Measurements from ENCODE around the gene LRP10.

Gene LRP10

GRCh38 chr14:22887990-22888378 lies 16.4 kb downstream of the LRP10 start:
- no peak for DNase-seq
- Mint-ChIP-seq H3K27me3 (ENCODE audit: low read depth, poor library complexity) (peaks cover 4% of the 10 kb centered on the region), H3K4me1 (peaks cover 66% of the 10 kb centered on the region), H3K9me3 (no peaks in the 10 kb centered on the region), H3K4me3 (peak overlapping the region; percentile 94), H3K27ac (no peak overlapping the region), H3K36me3 (ENCODE audit: low read depth) (peaks cover 4% of the 10 kb centered on the region)
- TF ChIP-seq CTCF (IDR thresholded peaks at IDR 0.05), result no peak

DNA sequence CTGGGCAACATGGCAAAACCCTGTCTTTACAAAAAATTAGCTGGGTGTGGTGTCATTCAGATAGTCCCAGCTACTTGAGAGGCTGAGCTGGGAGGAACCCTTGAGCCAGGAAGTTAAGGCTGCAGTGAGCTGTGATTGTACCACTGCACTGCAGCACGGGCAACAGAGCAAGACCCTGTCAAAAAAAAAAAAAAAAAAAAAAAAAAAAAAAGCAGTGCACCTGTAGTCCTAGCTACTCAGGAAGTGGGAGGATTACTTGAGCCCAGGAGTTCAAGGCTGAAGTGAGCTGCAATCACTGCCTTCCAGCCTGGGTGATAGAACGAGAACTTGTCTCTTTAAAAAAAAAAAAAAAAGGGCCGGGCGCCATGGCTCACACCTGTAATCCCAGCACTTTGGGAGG lies 17.1 kb downstream of the LRP10 start:
- peaks cover 64% of the 10 kb centered on the region for H3K4me1 Mint-ChIP-seq
- no peak for TF ChIP-seq CTCF (IDR thresholded peaks at IDR 0.05)
- no peak overlapping the region for H3K4me3 Mint-ChIP-seq
- H3K9me3 Mint-ChIP-seq, result no peaks in the 10 kb centered on the region
- no peak overlapping the region for H3K27ac Mint-ChIP-seq
- peaks cover 4% of the 10 kb centered on the region for H3K27me3 Mint-ChIP-seq (ENCODE audit: low read depth, poor library complexity)
- no peak for DNase-seq
- H3K36me3 Mint-ChIP-seq (ENCODE audit: low read depth), result peaks cover 4% of the 10 kb centered on the region

GRCh38 chr14:22890416-22890815 lies 18.9 kb downstream of the LRP10 start:
- Mint-ChIP-seq H3K36me3 (ENCODE audit: low read depth) (peaks cover 4% of the 10 kb centered on the region), H3K9me3 (no peaks in the 10 kb centered on the region)

DNA sequence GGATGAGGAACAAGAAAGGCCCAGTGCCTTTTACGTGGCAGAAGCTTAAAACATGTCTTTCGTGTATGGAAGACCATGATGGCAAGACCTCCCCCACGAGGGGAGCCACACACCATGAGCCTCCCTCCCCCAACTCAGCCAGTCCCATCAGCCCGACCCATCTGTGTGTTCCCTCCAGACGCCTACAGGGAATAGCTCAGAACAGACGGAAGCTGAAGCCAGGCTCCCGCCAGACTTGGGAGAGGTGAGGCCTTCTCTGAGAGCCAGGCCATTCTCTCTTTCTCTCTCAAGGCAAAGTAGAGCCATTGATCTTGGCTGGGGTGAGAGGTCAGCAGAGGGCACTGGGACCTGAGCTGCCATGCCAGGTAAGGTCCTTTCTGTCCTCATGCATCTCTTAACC lies 20.9 kb downstream of the LRP10 start:
- Mint-ChIP-seq H3K27ac (peak overlapping the region; percentile 66), H3K9me3 (no peaks in the 10 kb centered on the region), H3K4me1 (peaks cover 29% of the 10 kb centered on the region), H3K27me3 (ENCODE audit: low read depth, poor library complexity) (no peaks in the 10 kb centered on the region), H3K4me3 (no peak overlapping the region), H3K36me3 (ENCODE audit: low read depth) (peaks cover 4% of the 10 kb centered on the region)
- TF ChIP-seq CTCF (IDR thresholded peaks at IDR 0.05), result no peak
- no peak for DNase-seq

More at GRCh38 chr14:22890416-22890815, 18.9 kb downstream of the LRP10 start:
- H3K27me3 Mint-ChIP-seq (ENCODE audit: low read depth, poor library complexity), result peaks cover 4% of the 10 kb centered on the region
- no peak for DNase-seq
- peaks cover 46% of the 10 kb centered on the region for H3K4me1 Mint-ChIP-seq
- no peak overlapping the region for H3K4me3 Mint-ChIP-seq
- no peak for TF ChIP-seq CTCF (IDR thresholded peaks at IDR 0.05)
- peak overlapping the region; percentile 12 for H3K27ac Mint-ChIP-seq

DNA sequence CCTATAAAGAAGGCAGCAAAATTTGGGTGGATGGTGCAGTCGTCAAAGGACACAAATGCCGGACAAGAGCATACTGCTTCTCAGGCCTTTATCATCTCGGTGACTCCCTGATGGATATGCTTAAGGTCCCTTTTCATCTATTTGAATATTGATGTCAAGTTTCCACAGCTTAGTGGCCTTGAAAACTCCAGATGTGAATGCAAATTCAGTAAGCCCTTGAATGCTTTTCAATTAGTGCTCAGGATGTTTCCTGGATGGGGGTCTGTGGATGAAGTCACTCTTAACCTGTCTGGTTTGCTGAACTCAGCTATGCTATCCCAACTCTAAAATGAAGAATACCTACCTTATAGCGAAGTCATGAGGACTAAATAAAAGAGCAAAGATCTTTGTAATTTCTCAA lies 22.2 kb downstream of the LRP10 start:
- no peaks in the 10 kb centered on the region for H3K9me3 Mint-ChIP-seq
- no peak overlapping the region for H3K27ac Mint-ChIP-seq
- H3K36me3 Mint-ChIP-seq (ENCODE audit: low read depth), result peaks cover 12% of the 10 kb centered on the region
- peaks cover 20% of the 10 kb centered on the region for H3K4me1 Mint-ChIP-seq
- H3K4me3 Mint-ChIP-seq, result no peak overlapping the region
- no peak for DNase-seq
- H3K27me3 Mint-ChIP-seq (ENCODE audit: low read depth, poor library complexity), result no peaks in the 10 kb centered on the region
- TF ChIP-seq CTCF (IDR thresholded peaks at IDR 0.05), result no peak

DNA sequence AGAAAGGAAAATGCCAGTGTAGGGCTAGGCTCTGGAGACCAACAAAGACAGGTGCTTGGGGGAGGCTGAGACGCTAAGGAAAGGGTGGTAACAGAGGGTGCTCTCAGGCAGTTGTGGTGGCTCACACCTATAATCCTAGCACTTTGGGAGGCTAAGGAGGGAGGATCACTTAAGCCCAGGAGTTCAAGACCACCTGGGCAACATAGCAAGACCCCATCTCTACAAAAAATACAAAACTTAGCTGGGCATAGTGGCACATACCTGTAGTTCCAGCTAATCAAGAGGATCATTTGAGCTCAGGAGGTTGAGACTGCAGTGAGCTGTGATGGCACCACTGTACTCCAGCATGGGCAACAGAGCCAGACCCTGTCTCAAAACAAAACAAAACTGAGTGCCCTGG lies 23.9 kb downstream of the LRP10 start:
- H3K27ac Mint-ChIP-seq, result no peak overlapping the region
- peaks cover 16% of the 10 kb centered on the region for H3K36me3 Mint-ChIP-seq (ENCODE audit: low read depth)
- H3K9me3 Mint-ChIP-seq, result no peaks in the 10 kb centered on the region
- peaks cover 4% of the 10 kb centered on the region for H3K27me3 Mint-ChIP-seq (ENCODE audit: low read depth, poor library complexity)
- DNase-seq, result no peak
- no peak for TF ChIP-seq CTCF (IDR thresholded peaks at IDR 0.05)
- H3K4me1 Mint-ChIP-seq, result peaks cover 15% of the 10 kb centered on the region
- no peak overlapping the region for H3K4me3 Mint-ChIP-seq
